GM12801 (cell line): ENCODE results near the gene WASL.

Experiments
- CTCF ChIP-seq: IDR thresholded peaks from one replicate; pipeline ENCODE4 v1.5.1; 2011; ENCODE audit warnings: control low read depth; ENCODE audit not compliant: insufficient read length; ENCODE audit errors: extremely low read depth

Gene WASL

GRCh38 chr7:123761729-123762128 is 12.9 kb upstream of the WASL start:
- no peak for TF ChIP-seq CTCF

DNA sequence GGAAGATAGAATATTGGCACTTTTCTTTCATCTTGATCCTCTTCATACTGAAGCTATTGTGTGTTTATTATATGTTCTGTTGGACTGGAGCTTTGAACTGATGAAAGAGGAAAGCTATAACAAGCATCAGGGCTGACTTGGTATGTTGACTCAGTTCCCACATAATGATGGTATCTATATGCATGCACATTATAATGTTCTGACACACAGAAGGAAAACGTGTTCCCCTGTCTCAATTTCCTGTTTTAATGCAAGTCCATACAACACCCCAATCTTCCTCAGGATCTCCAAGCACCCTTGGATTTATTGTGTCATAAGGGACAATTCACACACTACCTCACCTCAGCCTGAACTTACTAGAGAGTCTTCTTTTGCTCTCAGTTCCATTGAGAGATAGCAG is 8.3 kb upstream of the WASL start:
- TF ChIP-seq CTCF: no peak

DNA sequence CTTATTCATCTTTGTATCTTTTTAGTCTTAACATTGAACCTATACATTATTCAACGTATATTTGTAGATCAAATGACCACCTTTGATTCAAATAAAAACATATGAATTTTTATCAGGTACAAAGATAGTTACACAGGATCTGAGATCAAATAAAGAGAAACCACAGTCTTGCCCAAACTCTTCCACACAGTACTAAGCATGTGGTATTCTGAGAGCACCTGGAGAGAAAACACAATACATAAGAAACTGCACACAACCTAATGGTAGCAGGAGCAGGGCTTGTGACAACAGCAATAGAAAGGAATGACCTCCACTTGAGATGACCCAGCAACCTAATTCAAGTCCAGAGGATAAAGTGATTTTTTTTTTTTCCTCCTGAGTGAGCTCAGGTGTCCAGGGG is 6.5 kb upstream of the WASL start:
- TF ChIP-seq CTCF: no peak

GRCh38 chr7:123754271-123754871 is 5.6 kb upstream of the WASL start:
- no peak for TF ChIP-seq CTCF

DNA sequence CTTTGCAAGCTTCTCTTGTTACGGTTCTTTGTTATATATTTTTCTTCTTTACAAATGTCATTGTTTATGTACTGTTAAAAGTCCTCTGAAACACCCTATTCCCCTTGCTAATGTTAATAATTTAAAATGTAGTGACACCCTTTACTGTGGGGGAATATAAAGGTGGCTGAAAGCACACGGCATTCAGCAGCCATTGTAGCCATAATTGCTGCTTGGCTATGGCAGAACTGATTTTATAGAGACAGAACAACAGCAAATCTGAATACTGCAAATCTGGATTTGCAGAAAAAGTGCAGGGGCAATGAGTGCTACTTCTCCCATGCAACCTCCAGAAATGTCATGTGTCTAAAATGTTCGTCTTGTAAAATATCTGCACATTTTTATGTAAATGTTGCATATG is 3.7 kb upstream of the WASL start:
- no peak for TF ChIP-seq CTCF

DNA sequence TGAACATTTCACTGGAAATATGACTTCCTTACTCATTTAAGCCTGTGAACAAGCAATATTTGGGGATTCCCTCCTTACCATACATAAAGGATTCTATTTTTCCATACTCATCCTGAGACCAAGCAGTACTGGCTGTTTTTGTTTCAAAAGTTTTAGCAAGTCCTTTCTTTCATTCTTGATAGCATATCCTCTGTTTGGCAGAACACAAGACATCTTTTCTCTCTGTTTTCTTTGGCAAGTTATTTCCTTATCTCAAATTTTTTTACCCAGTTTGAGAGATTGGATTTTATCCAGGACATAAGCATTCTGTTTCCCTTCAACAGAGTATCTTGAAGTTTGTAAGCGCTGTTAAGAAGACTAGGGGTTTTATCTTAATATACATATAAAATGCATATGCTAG is 3.0 kb upstream of the WASL start:
- TF ChIP-seq CTCF: no peak

DNA sequence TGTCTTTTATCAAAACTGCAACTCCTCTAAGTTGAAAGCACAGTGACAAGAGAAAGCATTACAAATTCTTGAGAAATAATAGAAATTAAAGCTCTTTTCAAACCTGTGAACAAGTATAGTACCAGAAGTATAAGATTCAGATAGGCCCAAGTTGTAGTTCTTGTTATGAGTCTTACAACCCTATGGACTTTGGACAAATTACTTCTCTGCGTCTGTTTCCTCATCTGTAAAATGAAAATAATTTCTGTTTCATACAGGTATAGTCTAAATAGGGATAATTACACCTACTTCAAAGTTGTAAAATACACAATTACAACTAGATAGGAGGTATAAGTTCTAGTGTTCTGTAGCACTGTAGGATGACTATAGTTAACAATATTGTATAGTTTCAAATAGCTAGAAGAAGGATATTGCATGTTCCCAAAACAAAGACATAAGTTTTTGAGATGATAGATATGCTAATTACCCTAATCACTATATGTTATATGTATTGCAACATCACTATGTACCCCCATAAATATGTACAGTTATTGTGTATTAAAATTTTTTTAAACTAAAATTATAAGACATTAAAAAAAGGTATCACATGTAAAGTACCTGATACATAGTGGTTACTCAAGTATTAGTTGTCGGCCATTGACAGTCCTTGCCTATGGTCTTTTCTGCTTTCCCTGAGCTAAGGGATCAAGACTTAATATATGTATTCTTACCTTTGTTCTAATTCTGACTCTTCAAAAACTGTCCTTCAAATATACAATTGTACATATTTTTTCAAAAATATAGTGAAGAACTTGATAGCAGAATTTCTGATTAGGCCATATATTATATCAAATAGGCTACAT is 1.8 kb upstream of the WASL start:
- TF ChIP-seq CTCF: no peak

DNA sequence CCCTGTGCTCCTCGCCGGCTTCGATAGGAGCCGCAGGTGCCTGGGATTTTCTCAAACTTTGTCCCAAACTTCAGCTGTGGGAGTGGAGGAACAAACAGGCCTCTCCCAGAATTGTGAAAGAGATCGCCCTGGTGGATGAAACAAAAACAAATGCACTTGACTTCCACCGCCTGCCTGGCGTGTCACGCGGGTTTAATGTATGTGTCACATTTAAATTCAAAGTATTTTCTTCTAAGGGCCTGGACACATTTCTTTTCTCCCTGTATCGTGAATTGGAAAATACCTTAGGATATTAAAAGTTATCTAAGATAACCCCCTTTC is 694 bp upstream of the WASL start:
- no peak for TF ChIP-seq CTCF
